ENCODE data around the gene LRPAP1. TPM values are rescaled to one million over a fixed set of nuclear protein-coding genes. Genes with fewer than 3 reads are reported as not detected.

Gene LRPAP1
- total and polyA plus RNA-seq, 12 donors = 49.9 to 418 (median 345) TPM

DNA sequence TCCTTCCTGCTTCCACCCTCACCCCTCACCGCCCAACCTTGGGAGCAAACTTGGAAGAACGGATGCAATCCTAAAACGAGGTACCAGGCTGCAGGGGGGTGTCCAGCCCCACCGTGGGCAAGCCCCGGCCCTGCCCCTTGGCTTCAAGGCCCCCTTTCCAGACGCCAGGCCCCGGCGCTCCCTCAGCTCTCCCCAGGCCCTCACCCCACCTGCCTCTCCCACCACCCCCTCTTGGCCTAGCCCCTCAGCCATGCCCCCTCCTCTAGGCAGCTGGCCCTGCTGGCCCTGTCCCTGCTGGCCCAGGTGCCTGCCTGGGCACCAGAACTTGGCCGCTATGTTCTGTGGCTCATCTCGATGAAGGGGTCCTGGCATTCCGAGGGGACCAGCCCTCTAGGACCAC lies 33.8 kb downstream of the LRPAP1 start:
- Histone ChIP-seq H3K27ac (peak overlapping the region in 1 of 10 donors; percentile 39), H3K9me3 (no peaks in the 10 kb centered on the region), H3K36me3 (peaks cover 0 to 36% (median 0%) of the 10 kb centered on the region in 9 donors), H3K27me3 (peaks cover 0 to 28% (median 4%) of the 10 kb centered on the region in 7 donors), H3K4me3 (no peak overlapping the region), H3K4me1 (peaks cover 9 to 88% (median 34%) of the 10 kb centered on the region in 9 donors)
- DNase-seq = no peak
- no peak for ATAC-seq
- TF ChIP-seq CTCF (IDR thresholded peaks at IDR 0.05) = no peak
- WGBS, 2 donors = 82 to 88% methylated on average over 8 to 11 of the region's 11 CpGs
- intact Hi-C loops (cut with DNase I) = no loop called here

DNA sequence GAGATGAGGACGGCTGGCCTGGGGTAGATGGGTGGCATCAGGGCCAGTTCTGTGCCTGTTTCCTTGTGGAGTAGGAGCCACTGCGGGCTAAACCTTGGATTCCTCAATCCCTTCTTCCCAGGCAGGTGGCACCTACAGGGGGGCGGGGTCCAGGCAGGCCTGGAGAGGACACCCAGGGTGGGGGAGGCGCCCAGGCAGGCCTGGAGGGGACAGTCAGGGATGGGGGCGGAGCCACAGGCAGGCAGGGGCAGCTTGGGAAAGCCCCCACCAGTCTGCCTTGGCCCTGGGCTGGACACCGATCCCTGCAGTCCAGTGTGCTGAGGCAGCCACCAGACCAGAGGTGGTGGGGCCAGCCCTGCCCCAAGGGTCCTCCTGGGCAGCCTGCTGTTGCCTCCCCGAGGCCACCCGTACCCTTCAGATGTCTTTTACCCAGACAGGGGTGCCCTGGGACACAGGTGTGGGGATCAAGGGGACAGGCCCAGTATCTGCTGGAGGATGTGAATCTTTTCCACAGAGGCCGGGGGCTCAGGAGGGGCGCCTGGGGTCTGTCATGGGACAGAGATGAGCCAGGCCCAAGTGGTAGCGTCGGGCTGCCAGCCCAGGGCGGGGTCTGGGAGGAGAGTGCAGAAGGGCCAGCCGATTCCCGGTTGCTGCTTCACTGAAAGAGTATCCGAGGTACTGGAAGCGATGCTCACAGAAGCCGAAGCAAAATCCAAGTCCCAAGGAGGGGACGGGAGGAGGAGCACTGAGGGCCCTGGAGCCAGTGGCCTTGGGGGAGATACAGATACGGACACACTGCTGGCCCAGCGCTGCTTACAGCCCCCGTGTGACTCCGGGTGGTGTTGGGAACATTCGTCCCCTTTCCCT lies 34.5 kb downstream of the LRPAP1 start:
- ATAC-seq (peak in 2 of 8 donors; percentile 3 to 4), DNase-seq (no peak)
- intact Hi-C loops (cut with DNase I) = no loop called here
- no peaks in the 10 kb centered on the region for H3K9me3 ChIP-seq
- TF ChIP-seq CTCF (IDR thresholded peaks at IDR 0.05) = no peak
- H3K36me3 ChIP-seq = peaks cover 0 to 38% (median 0%) of the 10 kb centered on the region in 9 donors
- peaks cover 0 to 34% (median 11%) of the 10 kb centered on the region in 7 donors for H3K27me3 ChIP-seq
- peaks cover 4 to 84% (median 29%) of the 10 kb centered on the region in 9 donors for H3K4me1 ChIP-seq
- H3K27ac ChIP-seq = peak overlapping the region in 6 of 10 donors; percentile 20 to 62 (median 41)
- H3K4me3 ChIP-seq = no peak overlapping the region
- WGBS, 2 donors = 71 to 74% methylated on average over 24 of the region's 24 CpGs

GRCh38 chr4:3497095-3497494 lies 35.1 kb downstream of the LRPAP1 start:
- no peak for TF ChIP-seq CTCF (IDR thresholded peaks at IDR 0.05)
- intact Hi-C loops (cut with DNase I) = no loop called here
- Histone ChIP-seq H3K27me3 (peaks cover 0 to 39% (median 17%) of the 10 kb centered on the region in 7 donors), H3K4me3 (no peak overlapping the region), H3K36me3 (peaks cover 0 to 41% (median 0%) of the 10 kb centered on the region in 9 donors), H3K9me3 (no peaks in the 10 kb centered on the region), H3K4me1 (peaks cover 0 to 78% (median 25%) of the 10 kb centered on the region in 9 donors), H3K27ac (peak overlapping the region in 6 of 10 donors; percentile 20 to 62 (median 38))
- ATAC-seq (no peak), DNase-seq (no peak)
- 87 to 88% methylated on average over 6 of the region's 6 CpGs for WGBS, 2 donors

GRCh38 chr4:3496021-3496420 lies 36.2 kb downstream of the LRPAP1 start:
- TF ChIP-seq CTCF (IDR thresholded peaks at IDR 0.05) = no peak
- Histone ChIP-seq H3K4me1 (peaks cover 0 to 67% (median 15%) of the 10 kb centered on the region in 9 donors), H3K4me3 (no peak overlapping the region), H3K27ac (peak overlapping the region in 3 of 10 donors; percentile 7 to 36 (median 13)), H3K9me3 (no peaks in the 10 kb centered on the region), H3K36me3 (peaks cover 0 to 45% (median 0%) of the 10 kb centered on the region in 9 donors), H3K27me3 (peaks cover 0 to 46% (median 24%) of the 10 kb centered on the region in 7 donors)
- intact Hi-C loops (cut with DNase I) = no loop called here
- WGBS, 2 donors = 70% methylated on average over 14 of the region's 14 CpGs
- DNase-seq (no peak), ATAC-seq (no peak)

Data from heart right ventricle (tissue), 16 donors.